ENCODE results near the gene HOXA1. TPM values are rescaled to one million over a fixed set of nuclear protein-coding genes. Genes with fewer than 3 reads are reported as not detected.

Gene HOXA1
- total and polyA plus RNA-seq, 2 of the 4 experiments (the other 2 are of a cell fraction): 0.54 to 1.8 TPM

DNA sequence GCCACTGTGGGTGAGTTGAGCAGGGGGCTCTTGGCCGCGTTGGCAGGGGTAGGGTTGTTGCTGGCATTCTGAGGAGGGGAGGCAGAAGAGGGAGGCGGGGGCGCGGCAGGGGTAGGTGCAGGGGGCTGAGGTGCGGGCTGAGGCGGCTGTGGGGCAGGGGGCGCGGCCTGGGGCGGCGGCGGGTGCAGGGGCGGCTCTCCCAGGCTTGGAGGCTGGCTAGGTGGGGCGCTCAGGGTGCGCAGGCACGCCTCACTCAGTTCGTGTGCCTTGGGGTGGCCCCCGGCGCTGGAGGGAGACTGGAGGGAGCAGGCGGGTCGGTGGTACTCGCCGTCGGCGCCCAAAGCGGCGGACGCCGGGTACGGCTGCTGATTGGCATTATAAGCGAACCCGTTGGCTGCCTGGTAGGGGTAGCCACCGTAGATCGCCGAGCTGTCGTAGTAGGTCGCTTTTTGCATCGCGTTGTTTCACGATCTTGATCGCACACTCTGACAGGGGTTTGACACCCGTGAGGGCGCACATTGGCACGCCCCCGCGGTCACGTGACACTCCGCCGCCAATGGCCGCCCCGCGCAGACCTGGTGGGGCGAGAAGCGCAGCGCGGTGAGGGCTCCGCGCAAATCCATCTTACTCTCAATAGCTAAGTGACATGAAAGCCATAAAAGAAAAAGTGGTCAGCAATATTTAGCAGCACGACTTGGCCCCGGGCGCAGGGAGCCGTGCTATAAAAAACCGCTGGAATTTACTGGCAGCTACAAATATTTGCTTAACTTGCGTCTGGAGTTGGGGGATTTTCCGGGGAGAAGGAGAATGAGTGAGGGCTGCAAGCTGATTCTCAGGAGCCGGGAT, 14.6 kb upstream of the HOXA1 start:
- ATAC-seq (ENCODE audit: low read depth) (peak; percentile 13), DNase-seq (peak; percentile 92)
- H3K4ac ChIP-seq (ENCODE audit: low read depth, low read length): peak overlapping the region; percentile 92
- peak overlapping the region; percentile 80 for H3K14ac ChIP-seq (replicated peaks; ENCODE audit: low read depth, low read length)
- H3K36me3 ChIP-seq (ENCODE audit: control insufficient read depth, insufficient read depth, low read length): peaks cover 9% of the 10 kb centered on the region; the same call in 1 of the 2 replicates
- in situ Hi-C loops (cut with MboI; ENCODE audit: low sequenced_read_pairs) (no loop called here), intact Hi-C loops (cut with micrococcal nuclease) (no loop called here), dilution Hi-C loops (cut with HindIII; ENCODE audit: low sequenced_read_pairs, unreplicated experiment) (no loop called here)
- H3K56ac ChIP-seq (ENCODE audit: extremely low read depth, insufficient read depth, low read length): 0 out of 2 replicates have a peak overlapping the region, but pooled peaks have one; percentile 50
- peak overlapping the region; percentile 98 for H3K4me2 ChIP-seq (ENCODE audit: low read depth, low read length)
- peak overlapping the region; percentile 95 for H2BK5ac ChIP-seq (ENCODE audit: low read depth, low read length, poor library complexity, severe bottlenecking)
- H3K4me1 ChIP-seq (ENCODE audit: control insufficient read depth, insufficient read depth, low read length): peaks cover 32% of the 10 kb centered on the region
- WGBS, 2 experiments (ENCODE audit: extremely low coverage in 2 of 2, insufficient read length in 1 of 2): 8% methylated on average over 26 of the region's 66 CpGs; no CpG with 5 or more reads in 1 of the 2 experiments
- peak overlapping the region; percentile 62; the same call in 1 of the 2 replicates for H2AK5ac ChIP-seq (ENCODE audit: low read depth, low read length)
- H3K27me3 ChIP-seq (ENCODE audit: control insufficient read depth, insufficient read depth, low read length): no peaks in the 10 kb centered on the region
- H2BK15ac ChIP-seq (ENCODE audit: low read depth, low read length): peak overlapping the region; percentile 15; the same call in 1 of the 3 replicates
- peak overlapping the region; percentile 68 for H4K91ac ChIP-seq (ENCODE audit: insufficient read depth, low read depth, low read length)
- peak overlapping the region; percentile 98 for H3K23ac ChIP-seq (ENCODE audit: low read depth, low read length)
- TF ChIP-seq, protein P1, sequence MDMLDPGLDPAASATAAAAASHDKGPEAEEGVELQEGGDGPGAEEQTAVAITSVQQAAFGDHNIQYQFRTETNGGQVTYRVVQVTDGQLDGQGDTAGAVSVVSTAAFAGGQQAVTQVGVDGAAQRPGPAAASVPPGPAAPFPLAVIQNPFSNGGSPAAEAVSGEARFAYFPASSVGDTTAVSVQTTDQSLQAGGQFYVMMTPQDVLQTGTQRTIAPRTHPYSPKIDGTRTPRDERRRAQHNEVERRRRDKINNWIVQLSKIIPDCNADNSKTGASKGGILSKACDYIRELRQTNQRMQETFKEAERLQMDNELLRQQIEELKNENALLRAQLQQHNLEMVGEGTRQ (IDR thresholded peaks at IDR 0.05; ENCODE audit: low read depth, low read length): peak; percentile 95
- TF ChIP-seq, protein P2, sequence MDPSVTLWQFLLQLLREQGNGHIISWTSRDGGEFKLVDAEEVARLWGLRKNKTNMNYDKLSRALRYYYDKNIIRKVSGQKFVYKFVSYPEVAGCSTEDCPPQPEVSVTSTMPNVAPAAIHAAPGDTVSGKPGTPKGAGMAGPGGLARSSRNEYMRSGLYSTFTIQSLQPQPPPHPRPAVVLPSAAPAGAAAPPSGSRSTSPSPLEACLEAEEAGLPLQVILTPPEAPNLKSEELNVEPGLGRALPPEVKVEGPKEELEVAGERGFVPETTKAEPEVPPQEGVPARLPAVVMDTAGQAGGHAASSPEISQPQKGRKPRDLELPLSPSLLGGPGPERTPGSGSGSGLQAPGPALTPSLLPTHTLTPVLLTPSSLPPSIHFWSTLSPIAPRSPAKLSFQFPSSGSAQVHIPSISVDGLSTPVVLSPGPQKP (IDR thresholded peaks at IDR 0.05; ENCODE audit: borderline replicate concordance, low read depth, low read length): no peak
- TF ChIP-seq FOS (IDR thresholded peaks at IDR 0.05; ENCODE audit: low read depth, low read length) (peak; percentile 39; the same call in 1 of the 2 replicates), NFE2L2 (IDR thresholded peaks at IDR 0.05; ENCODE audit: low read depth, low read length) (0 out of 2 replicates have a peak, but pooled peaks have one; percentile 6), MAZ (IDR thresholded peaks at IDR 0.05; ENCODE audit: borderline replicate concordance, low read depth, low read length) (peak; percentile 40; the same call in 1 of the 2 replicates), CEBPB (IDR thresholded peaks at IDR 0.05; ENCODE audit: low read depth, low read length) (no peak), RCOR1 (IDR thresholded peaks at IDR 0.05; ENCODE audit: insufficient replicate concordance, low read length) (no peak), BHLHE40 (IDR thresholded peaks at IDR 0.05; ENCODE audit: low read depth, low read length) (peak; percentile 85)
- peak overlapping the region; percentile 79 for H2AK9ac ChIP-seq (replicated peaks; ENCODE audit: low read depth, low read length, poor library complexity)
- CTCF ChIA-PET: interaction anchor here (0.8 to 1.4 kb wide), 4 partner anchors 12 to 411 kb away, joined by 3 to 9 read pairs (median 4); no protein-coding TSS in a partner anchor
- peak overlapping the region; percentile 95 for H3K9ac ChIP-seq (ENCODE audit: low read depth, low read length)
- peak overlapping the region; percentile 45; the same call in 1 of the 2 replicates for H3K18ac ChIP-seq (ENCODE audit: low read depth, low read length)
- H2AFZ ChIP-seq (replicated peaks; ENCODE audit: low read length, poor library complexity): peak overlapping the region; percentile 81
- BruUV-seq (replicated peaks): no TSS peak
- peak overlapping the region; percentile 98 for H3K27ac ChIP-seq (ENCODE audit: insufficient read depth, low read length)
- H3K9me1 ChIP-seq (ENCODE audit: insufficient read depth, low read length): peaks cover 13% of the 10 kb centered on the region; the same call in 1 of the 2 replicates
- POLR2A ChIA-PET (ENCODE audit: unreplicated experiment): interaction anchor here (0.6 to 1.1 kb wide), 3 partner anchors 9 to 14 kb away, joined by 3 to 10 read pairs (median 3); no protein-coding TSS in a partner anchor
- H3K9me3 ChIP-seq (ENCODE audit: control insufficient read depth, insufficient read depth, low read length): no peaks in the 10 kb centered on the region
- H3K4me3 ChIP-seq (ENCODE audit: insufficient read depth, low read depth, low read length): peak overlapping the region; percentile 13; the same call in 1 of the 2 replicates
- H4K8ac ChIP-seq (ENCODE audit: low read depth in 2 of 2, low read length in 2 of 2): peak overlapping the region; percentile 47 to 60; a peak in 3 of 4 replicates
- peak overlapping the region; percentile 36; the same call in 1 of the 2 replicates for H4K5ac ChIP-seq (ENCODE audit: low read depth, low read length)
- peak overlapping the region; percentile 68 for H2BK20ac ChIP-seq (ENCODE audit: low read depth, low read length)
- peaks cover 0 to 37% of the 10 kb centered on the region in 2 experiments; a peak in 2 of 4 replicates for H3K79me1 ChIP-seq (ENCODE audit: low read depth in 1 of 2, low read length in 2 of 2)
- H2BK120ac ChIP-seq (ENCODE audit: low read depth, low read length): peak overlapping the region; percentile 67
- H4K20me1 ChIP-seq (ENCODE audit: insufficient read depth, low read length): peaks cover 16% of the 10 kb centered on the region

Data from IMR-90 (cell line).